GM19372 (cell line): ENCODE data around the gene PRDM15.

Source experiments
- ATAC-seq: cut with Tn5 transposase; IDR thresholded peaks from one replicate; pipeline ENCODE4 v1.9.1; 2021; ENCODE audit warnings: mild to moderate bottlenecking, low read depth, moderate library complexity; ENCODE audit not compliant: unreplicated experiment

PRDM15 gene

DNA sequence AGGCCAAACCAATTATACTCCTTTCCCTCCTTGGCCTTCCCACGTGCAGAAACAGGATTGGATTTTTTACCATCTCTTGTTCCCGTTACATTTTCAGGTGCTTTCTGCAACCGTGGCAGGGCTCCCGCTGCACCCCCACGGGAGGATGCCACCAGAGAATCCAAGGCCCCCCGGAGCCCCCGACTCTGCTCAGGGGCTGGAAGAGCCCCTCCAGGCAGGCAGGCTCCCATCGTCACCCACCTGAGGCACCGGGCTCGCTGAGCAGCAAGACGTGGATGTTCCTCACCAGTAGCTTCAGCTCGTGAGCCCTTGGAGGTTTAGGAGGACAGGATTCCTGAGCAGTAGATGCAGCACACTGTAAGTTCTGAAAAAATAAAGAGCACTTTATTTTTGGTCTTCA, 35.2 kb upstream of the PRDM15 start:
- ATAC-seq = no peak

DNA sequence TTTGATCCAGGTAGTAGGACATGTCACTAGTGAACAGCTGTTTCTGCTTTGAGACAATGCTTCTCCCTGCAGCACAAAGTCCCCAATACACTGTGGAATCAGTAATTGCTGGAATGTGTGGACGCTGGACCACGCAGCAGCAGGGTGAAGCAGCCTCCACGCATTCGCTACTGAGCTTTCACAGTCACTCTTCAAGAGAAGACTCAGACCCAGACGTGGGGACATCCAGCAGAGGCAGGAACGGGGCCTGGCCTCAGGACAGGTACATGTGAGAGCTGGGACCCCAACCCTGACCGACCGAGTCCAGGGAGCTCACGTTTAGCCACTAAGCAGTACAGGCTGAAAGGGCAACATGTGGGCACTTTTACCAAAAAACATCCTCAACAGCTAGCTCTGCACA, 34.1 kb upstream of the PRDM15 start:
- ATAC-seq = no peak

DNA sequence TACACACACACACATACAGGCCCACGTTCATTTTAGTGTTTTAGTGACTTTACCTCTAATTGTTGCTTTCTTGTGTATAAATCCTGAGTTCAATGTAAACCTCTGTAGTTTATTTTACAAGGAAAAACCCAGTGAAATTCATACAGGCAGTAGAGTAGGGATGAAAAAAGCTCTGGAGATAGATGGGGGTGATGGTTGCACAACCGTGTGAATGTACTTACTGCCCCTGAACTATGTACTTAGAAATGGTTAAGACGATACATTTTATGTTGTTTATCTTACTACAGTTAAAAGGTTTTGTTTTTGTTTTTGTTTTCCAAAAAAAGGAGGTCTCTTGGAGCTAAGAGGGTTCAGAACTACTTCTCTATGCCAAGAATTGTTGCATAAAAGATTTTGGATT, 29.7 kb upstream of the PRDM15 start:
- no peak for ATAC-seq

DNA sequence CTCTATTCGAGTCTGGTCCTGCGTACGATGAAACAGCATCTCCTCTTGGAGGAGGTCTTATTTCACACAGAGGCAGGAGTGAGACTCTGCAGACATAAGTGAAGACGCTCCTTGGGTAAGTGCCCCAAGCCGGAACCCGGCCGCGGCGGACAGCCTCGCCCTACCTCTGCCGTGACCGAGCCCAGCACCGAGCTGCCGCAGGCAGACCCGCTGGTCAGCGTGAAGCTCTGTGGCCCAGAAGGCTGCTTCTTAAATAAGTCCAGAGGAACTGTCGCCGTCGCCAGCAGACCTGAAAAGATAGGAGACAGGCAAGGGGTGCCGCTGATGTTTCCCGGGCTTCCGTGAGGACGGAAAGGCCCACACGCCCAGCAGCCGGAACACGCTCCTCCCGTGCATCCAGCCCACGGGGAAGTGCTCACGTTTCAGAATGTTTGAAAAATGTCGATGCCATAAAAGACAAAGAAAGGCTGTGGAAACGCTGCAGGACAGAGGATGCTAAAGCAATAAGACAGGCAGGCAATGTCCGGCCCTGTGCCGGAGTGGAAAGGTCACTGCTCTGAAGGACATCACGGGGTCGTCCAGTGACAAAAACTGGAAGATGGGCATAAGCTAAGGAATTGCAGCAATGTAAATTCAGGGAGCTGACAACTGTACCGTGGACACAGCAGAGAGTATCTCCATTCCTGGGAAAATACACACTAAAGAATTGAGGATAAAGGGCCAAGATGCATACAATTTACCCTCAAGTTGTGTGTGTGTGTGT, 28.5 kb upstream of the PRDM15 start:
- ATAC-seq = no peak

DNA sequence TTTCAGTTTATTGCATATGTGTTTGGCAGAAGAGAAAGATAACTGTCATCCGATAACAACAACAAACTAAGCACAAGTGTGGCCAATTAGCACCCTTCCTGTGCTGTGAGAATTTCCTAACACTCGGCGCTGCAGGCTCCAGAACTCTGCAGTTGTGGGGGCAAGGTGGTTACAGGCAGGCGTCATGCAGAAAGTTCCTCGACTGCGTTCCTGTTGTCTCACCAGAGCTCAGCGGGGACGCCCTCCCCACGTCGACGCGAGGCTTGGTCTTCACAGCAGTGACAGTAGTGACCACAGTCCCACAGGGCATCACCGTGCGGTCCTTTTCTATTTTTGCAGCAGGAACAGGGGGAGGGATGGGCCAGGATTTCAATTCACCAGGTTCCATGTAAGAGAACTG, 27.6 kb upstream of the PRDM15 start:
- no peak for ATAC-seq

DNA sequence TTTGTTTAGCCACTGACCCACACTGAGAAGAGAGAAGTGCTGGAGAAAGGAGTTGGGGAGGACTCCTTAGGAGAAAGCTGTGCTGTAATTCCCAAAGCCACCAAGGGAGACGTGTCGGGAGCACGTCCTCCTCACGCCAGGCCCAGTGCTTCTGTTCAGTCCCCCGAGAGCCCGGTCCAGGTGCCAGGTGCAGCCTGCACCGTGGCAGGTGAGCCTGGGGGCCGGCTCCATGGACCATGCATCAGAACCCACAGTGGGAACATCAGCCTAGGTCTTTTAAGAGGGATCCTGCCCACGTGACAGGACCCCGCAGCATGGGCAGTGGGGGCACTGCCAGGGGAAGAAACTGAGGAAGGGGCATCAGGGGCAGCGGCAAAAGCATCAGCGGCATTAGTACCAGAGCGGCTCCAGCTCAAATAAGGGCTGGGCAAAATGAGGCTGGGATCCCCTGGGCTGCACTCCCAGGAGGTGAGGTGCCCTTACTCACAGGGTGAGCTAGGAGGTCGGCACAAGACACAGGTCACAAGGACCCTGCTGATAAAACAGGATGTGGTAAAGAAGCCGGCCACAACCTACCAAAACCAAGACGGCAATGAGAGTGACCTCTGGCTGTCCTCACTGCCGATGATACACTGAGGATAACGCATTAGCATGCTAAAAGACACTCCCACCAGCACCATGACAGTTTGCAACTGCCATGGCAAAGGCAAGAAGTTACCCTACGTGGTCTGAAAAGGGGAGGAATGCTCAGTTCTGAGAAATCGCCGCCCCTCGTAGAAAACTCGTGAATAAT, 24.6 kb upstream of the PRDM15 start:
- ATAC-seq = no peak

DNA sequence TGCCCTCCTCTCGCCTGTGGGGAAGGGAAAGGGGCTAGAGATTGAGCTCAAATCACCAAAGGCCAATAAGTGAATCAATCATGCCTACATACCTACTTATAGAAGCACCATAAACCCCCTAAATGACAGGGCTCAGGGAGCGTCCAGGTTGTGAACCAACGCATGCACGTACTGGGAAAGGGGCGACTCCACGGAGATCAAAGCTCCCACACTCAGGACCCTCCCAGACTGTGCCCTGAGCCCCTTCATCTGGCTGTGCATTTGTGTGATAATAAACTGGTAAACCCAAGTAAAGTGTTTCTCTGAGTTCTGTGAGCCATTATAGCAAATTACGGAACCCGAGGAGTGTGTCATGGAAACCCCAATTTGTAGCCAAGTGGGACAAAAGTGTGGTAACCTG, 23.8 kb upstream of the PRDM15 start:
- no peak for ATAC-seq

DNA sequence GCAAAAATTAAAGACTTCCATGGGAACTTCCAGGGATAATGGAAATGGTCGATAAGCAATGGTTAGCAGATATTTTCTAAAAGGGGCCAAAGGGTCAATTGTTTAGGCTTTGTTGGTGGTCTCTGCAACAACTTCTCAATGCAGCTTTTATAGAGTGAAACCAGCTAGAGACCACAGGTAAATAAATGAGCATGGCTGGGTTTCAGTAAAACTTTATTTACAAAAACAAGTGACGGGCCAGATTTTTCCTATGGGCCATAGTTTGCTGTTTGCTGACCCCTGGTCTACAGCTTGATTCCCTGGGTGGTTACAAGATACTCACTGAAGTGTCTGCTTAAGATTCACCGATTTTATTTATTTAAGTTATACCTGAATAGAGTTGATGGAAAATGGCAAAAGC, 22.6 kb upstream of the PRDM15 start:
- ATAC-seq = no peak

DNA sequence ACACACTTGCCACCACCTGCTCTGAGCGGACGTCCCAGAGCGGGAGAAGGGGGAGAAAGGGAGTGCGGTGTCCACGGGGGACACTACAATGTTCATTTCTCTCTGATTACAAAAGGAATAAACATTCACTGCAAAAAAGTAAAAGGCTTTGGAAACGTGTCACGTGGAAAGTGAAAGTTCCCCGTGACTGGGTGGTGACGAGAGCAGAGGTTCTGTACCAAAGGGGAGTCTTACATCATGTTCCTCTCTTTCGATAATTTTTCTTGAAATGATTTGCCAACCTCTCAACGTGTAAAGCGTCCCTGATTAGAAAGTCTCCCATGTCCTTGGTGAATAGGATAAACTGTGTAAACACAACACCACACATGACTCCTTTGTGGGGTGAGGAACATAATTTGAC, 22.0 kb upstream of the PRDM15 start:
- ATAC-seq = no peak

DNA sequence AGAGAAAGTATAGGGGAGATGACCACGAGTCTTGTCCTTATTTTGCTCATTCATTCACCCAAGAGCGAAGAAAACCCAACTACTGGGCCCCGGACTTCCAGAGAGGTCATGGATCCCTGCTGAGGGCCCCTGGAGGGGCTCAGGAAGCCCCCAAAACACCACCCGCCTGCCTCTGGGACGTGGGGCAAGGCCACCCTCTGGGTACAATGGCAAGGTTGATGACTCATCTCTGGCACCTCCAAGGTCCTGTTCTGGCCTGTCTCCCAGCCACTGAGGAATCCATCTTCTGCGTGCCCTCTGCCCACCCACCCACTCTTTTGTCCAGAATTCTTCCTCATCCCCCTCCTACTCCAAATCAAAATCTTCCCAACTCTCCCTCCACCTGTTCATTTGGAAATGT, 21.3 kb upstream of the PRDM15 start:
- ATAC-seq = no peak

DNA sequence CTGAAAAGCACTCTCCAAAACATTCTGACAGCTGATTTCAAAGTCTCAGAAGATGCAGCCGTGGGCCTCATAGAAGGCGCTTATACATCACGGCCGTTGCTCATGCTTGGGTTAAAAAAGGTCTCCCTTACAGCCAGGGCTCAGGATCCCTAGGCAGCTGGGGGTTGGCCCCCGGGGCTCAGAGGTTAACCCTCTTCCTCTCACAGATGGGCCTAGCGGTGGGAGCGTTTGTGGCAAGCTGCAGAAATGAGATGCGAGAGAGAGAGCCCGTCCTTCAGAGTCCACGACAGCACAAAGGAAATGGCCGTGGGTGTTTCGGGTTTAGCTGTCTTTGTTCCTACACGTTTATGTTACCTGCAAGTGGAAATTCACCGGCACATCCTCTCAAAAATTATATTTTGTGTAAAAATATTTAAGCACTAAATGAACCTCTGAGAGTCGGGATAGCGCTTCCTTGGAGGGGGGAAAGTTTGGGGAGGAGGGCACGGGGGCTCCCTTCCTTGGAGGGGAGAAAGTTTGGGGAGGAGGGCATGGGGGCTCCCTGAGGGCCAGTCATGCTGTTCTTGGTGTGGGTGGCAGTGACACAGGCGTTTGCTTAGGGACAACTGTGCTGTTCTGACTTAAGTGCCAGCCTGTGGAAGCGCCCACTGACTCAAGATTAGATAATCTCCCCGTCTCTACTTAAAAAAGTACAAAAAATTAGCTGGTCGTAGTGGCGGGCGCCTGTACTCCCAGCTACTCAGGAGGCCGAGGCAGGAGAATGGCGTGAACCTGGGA, 20.5 kb upstream of the PRDM15 start:
- no peak for ATAC-seq

DNA sequence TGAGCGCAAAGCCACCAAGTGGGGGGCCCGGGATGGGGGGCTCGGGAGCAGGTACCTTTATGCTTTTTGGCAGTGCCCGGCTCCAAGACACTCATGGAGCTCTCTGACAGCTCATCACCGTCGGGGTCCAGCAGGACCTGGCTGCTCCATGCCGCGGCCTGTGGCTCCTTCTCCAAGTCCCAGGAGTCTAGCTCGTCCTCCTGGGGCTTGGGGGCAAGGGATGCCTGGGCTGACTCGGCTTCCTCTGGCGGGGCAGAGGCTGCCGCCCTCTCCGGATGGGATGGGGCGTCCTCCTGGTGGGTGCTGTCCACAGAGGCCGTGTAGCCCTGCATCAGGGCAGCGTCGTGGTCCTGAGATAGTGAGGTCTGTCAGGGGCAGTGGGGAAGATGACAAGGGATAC, 19.9 kb upstream of the PRDM15 start:
- ATAC-seq = no peak

DNA sequence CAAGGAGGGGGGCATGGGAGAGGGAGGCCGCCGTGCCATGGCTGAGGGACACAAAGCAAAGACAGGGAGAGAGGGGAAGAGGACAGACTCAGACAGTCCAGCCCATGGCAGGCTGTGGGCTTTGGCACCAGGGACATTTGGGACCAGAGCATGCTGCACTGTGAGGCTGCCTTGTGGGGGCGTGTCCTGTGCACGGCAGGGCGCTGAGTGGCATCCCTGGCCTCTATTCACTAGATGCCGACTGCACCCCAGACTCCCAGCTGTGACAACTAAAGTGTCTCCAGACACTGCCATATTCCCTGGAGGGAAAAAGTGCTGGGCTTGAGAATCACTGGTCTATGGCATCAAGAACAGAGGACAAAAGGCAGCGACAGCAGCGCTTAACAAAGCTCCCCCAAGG, 18.6 kb upstream of the PRDM15 start:
- ATAC-seq = no peak

DNA sequence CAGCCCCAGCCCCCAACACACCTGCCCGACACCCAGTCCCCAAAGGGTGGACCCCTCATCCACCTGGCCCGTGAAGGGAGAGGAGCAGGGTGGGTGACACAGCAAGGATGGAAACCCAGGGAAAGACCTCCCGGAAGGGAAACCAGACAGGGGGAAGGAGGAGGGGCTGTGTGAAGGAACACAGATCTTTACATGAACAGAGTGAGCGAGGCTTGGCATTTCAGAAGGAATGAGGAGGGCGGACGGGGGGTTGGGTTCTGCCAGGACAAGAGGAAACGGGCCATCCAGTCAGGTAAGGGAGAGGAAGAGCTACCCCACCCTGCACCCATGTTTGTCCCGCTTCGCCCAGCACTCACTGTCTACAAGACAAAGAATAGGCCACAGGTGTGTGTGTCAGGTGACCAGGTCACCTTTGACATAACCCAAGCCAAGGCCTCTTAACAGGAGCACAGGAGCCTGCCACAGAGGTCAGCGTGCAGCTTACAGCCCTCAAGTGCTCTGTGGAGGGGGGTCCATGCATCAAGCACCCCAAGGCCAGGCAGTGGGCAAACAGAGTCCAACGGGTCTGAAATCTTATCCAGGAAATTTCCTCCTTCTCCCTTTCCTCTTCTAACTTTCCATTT, 18.0 kb upstream of the PRDM15 start:
- ATAC-seq = no peak

DNA sequence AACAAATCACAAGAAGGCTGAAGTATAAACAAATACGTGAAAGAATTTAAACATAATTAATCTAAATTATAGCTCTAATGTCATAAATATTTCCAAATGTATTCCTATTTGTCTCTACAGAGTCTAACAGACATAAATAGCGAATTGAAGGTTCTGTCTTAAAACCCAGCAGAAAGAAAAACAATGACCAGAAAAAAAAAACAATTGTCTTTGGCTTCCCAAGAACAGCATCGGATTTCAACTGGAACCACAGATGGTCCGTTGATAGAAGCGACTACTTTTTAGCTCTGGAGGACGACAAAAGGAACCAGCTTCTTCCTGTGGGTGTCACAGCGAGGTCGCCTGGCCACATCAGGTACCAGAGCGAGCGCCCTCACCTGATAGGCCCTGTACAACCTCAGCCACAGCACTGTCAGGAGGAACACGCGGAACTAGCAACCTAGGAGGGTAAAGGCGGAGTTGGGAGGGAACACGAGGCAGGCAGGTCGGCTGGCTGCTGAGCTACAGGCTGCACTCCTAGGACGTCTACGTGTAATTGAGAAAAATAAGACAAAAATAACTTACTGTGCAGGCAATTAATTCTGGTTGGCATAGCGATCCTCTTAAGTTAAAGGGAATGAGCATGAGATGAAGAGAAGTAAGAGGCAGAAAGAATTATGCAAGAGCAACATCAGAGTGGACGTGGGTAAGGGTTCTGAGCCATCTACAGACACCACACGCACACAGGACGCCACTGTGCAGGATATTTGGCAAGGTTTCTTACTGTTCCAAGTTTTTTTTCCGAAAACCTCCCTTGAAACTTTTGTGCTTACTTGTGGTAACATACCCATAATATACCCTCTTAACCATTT, 16.7 kb upstream of the PRDM15 start:
- ATAC-seq = no peak

DNA sequence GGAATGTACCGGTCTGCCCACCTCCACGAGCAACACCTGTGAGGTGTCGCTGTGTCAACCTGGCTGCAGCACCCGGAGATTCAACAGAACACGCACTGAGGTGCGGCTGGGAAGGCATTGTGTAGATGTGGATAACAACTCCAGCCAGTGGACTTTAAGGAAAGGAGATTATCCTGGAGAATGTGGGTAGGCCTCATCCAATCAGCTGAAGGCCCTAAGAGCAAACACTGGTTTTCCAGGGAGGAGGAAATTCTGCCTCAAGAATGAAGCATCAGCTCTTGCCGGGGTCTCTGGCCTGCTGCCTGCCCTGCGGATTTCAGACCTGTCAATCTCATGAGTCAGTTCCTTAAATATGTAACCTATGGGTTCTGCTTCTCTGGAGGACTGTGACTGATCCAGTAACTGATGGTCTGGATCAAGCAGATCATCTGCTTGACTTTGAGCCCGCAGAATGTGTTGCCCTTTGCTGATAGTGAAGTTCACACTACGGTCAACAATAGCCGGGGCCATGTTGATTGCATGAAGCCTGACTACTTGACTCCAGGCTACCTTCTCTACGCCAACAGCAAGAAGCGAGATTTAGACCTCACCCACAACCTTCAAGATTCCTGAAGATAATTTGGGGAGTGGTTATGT, 15.9 kb upstream of the PRDM15 start:
- no peak for ATAC-seq

DNA sequence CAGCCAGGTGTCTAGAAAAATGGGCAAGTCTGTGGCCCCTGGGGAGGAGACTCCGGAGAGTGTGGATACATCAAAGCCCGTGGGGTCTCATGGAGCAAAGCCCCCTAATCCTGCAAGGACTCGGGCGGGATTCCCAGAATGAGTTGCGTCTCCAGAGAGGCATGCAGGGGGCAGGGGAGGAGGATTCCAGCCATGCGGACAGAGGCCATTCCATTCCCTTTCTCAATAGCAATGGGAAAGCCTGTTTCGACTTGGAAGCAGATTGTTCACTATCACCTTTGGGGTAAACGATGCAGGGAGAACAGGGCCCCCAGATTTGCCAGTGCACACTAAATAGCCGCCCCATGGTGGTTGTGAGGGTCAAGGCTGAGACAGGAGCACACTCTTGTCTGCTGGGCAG, 15.4 kb upstream of the PRDM15 start:
- ATAC-seq = no peak

DNA sequence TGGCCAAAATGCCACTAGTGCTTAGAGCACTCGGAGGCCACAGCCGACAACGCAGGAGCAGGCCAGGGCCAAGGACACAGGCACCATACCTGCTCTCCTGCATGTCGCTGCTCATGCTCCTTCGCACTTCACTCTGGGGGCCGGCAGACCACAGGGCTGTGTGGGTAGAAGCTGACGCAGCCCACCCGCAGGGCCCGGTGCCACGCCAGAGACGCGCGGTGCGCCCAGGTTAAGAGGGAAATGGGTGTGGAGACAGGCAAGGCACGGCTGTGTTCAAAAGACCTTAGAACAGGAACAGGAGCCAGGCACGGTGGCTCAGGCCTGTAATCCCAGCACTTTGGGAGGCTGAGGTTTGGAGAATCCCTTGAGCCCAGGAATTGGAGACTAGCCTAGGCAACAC, 13.6 kb upstream of the PRDM15 start:
- ATAC-seq = no peak

DNA sequence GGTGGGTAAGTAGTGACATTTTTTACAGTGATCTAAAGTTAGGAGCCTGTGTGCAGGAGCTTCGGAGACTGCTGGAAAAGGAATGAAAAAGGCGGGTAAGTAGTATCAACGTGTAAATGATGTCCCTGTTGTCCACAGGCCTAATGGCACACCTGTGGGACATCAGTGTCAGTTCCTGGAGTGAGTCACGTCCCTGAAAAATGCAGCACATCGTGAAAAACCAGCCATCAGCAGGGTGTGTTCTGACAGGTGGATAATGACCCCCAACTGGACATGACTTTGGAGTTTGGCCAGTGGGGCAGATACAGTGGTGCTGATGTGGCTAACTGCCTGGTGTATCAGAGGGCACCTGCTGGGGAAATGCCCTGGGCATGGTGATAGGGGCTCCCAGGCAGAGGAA, 12.0 kb upstream of the PRDM15 start:
- no peak for ATAC-seq

DNA sequence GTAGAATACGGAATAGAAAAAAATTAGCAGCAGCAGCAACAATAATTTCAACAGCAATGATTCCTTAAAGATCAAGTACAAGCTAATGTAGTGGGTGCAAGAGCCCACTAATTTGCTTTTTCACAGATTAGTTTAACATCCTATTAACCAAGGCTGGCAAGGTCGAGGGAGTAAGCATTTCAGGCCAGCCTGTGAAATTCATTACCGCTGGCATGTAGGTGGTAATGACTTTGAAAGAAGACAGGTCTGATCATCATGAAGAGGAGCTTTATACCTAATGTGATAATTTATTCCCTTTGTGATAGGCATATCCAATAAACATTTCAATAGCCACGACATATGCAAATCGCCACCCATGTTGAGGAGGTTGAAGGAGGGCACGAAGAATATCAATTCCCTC, 11.2 kb upstream of the PRDM15 start:
- no peak for ATAC-seq
